IMR-90 (cell line): ENCODE measurements around the gene GCFC2. TPM values are rescaled to one million over a fixed set of nuclear protein-coding genes. Genes with fewer than 3 reads are reported as not detected.

ENCODE experiments used
- ATAC-seq: fragments of 200-7000 bp; cut with Tn5 transposase; 2 replicates; pipeline ENCODE4 v1.9.1; 2020; ENCODE audit warnings: low read depth, mild to moderate bottlenecking, moderate library complexity
- BruUV-seq: library from RNA; stranded (reverse); fragments of 400-500 nt; replicated peaks from 2 replicates; lab custom pipeline; 2021; lab: Mats Ljungman, UMichigan
- CTCF ChIA-PET: fragments of 300-600 bp; formaldehyde crosslinking; extraction: SDS; loops from one replicate; lab custom pipeline; 2021; ENCODE audit warnings: antibody characterized with exemption; lab: Yijun Ruan, JAX
- POLR2A ChIA-PET: fragments of 300-600 bp; sonication (Branson Sonifier 250); formaldehyde crosslinking; loops from one replicate; lab custom pipeline; 2022; ENCODE audit warnings: antibody characterized with exemption; ENCODE audit not compliant: unreplicated experiment; lab: Charles Lee
- DNase-seq: peaks from one replicate; pipeline ENCODE4 v3.0.0; 2013
- H2AFZ ChIP-seq: replicated peaks from 2 replicates; pipeline ENCODE3; 2013; ENCODE audit warnings: low read length, mild to moderate bottlenecking; ENCODE audit not compliant: poor library complexity
- H2AK5ac ChIP-seq: 2 replicates; pipeline ENCODE4 v1.6.1; 2013; ENCODE audit warnings: low read depth, low read length, inconsistent platforms
- H2AK9ac ChIP-seq: replicated peaks from 2 replicates; pipeline ENCODE3; 2013; ENCODE audit warnings: mild to moderate bottlenecking, low read depth, low read length, moderate library complexity; ENCODE audit not compliant: poor library complexity
- H2BK120ac ChIP-seq: 2 replicates; pipeline ENCODE4 v1.6.1; 2013; ENCODE audit warnings: low read depth, low read length, inconsistent platforms
- H2BK15ac ChIP-seq: 3 replicates; pipeline ENCODE4 v1.6.1; 2013; ENCODE audit warnings: low read depth, low read length, inconsistent platforms
- H2BK20ac ChIP-seq: 2 replicates; pipeline ENCODE4 v1.6.1; 2013; ENCODE audit warnings: low read depth, mild to moderate bottlenecking, inconsistent platforms, low read length, moderate library complexity
- H2BK5ac ChIP-seq: 2 replicates; pipeline ENCODE4 v1.6.1; 2013; ENCODE audit warnings: mild to moderate bottlenecking, low read depth, low read length, inconsistent platforms; ENCODE audit not compliant: poor library complexity, severe bottlenecking
- H3K14ac ChIP-seq: replicated peaks from 2 replicates; pipeline ENCODE4 v1.6.1; 2013; ENCODE audit warnings: low read depth, low read length, inconsistent platforms
- H3K18ac ChIP-seq: 2 replicates; pipeline ENCODE4 v1.6.1; 2013; ENCODE audit warnings: low read depth, low read length, control low read depth
- H3K23ac ChIP-seq: 2 replicates; pipeline ENCODE4 v1.6.1; 2013; ENCODE audit warnings: low read depth, low read length, inconsistent platforms
- H3K27ac ChIP-seq: 2 replicates; pipeline ENCODE4 v1.5.1; 2013; ENCODE audit warnings: mild to moderate bottlenecking, control low read depth, low read length; ENCODE audit not compliant: insufficient read depth
- H3K27me3 ChIP-seq: 2 replicates; pipeline ENCODE4 v1.6.1; 2013; ENCODE audit warnings: low read length; ENCODE audit not compliant: control insufficient read depth, insufficient read depth
- H3K36me3 ChIP-seq: 2 replicates; pipeline ENCODE4 v1.6.1; 2013; ENCODE audit warnings: low read length, mixed read lengths; ENCODE audit not compliant: control insufficient read depth, insufficient read depth
- H3K4ac ChIP-seq: 2 replicates; pipeline ENCODE4 v1.6.1; 2013; ENCODE audit warnings: low read depth, low read length, inconsistent platforms
- H3K4me1 ChIP-seq: 2 replicates; pipeline ENCODE4 v1.6.1; 2013; ENCODE audit warnings: low read length, mixed read lengths; ENCODE audit not compliant: control insufficient read depth, insufficient read depth
- H3K4me2 ChIP-seq: 2 replicates; pipeline ENCODE4 v1.6.1; 2013; ENCODE audit warnings: low read depth, mild to moderate bottlenecking, control low read depth, low read length, moderate library complexity
- H3K4me3 ChIP-seq: 2 replicates; pipeline ENCODE4 v1.5.1; 2013; ENCODE audit warnings: low read depth, mild to moderate bottlenecking, control low read depth, low read length, moderate library complexity; ENCODE audit not compliant: insufficient read depth
- H3K56ac ChIP-seq: 2 replicates; pipeline ENCODE4 v1.6.1; 2013; ENCODE audit warnings: low read length, inconsistent platforms; ENCODE audit not compliant: insufficient read depth; ENCODE audit errors: extremely low read depth
- H3K79me1 ChIP-seq, 2 experiments: 2 replicates each; pipeline ENCODE4 v1.6.1; 2013; ENCODE audit warnings: low read length in 2 of 2, inconsistent platforms in 1 of 2, low read depth in 1 of 2
- H3K9ac ChIP-seq: 2 replicates; pipeline ENCODE4 v1.6.1; 2013; ENCODE audit warnings: low read depth, low read length, control low read depth
- H3K9me1 ChIP-seq: 2 replicates; pipeline ENCODE4 v1.6.1; 2013; ENCODE audit warnings: low read length, inconsistent platforms; ENCODE audit not compliant: insufficient read depth
- H3K9me3 ChIP-seq: 2 replicates; pipeline ENCODE4 v1.6.1; 2013; ENCODE audit warnings: low read length; ENCODE audit not compliant: control insufficient read depth, insufficient read depth
- H4K20me1 ChIP-seq: 2 replicates; pipeline ENCODE4 v1.6.1; 2013; ENCODE audit warnings: low read length, inconsistent platforms; ENCODE audit not compliant: insufficient read depth
- H4K5ac ChIP-seq: 2 replicates; pipeline ENCODE4 v1.6.1; 2013; ENCODE audit warnings: mild to moderate bottlenecking, low read depth, low read length, control low read depth
- H4K8ac ChIP-seq, 2 experiments: 2 replicates each; pipeline ENCODE4 v1.6.1; 2013; ENCODE audit warnings: low read depth in 2 of 2, low read length in 2 of 2, control low read depth in 1 of 2, inconsistent platforms in 1 of 2
- H4K91ac ChIP-seq: 2 replicates; pipeline ENCODE4 v1.6.1; 2013; ENCODE audit warnings: low read depth, low read length, inconsistent platforms; ENCODE audit not compliant: insufficient read depth
- BHLHE40 ChIP-seq: fragments of 150-350 bp; IDR thresholded peaks from 2 replicates; pipeline ENCODE4 v1.6.1; 2016; ENCODE audit warnings: mild to moderate bottlenecking, low read depth, low read length
- CEBPB ChIP-seq: IDR thresholded peaks from 2 replicates; pipeline ENCODE4 v1.6.1; 2012; ENCODE audit warnings: low read depth, low read length, improper control_type of control experiment
- CHD1 ChIP-seq: IDR thresholded peaks from 2 replicates; pipeline ENCODE4 v1.6.1; 2012; ENCODE audit warnings: low read depth, low read length, improper control_type of control experiment
- CTCF ChIP-seq: conservative IDR thresholded peaks from 2 replicates; pipeline ENCODE4 v1.5.1; 2012; ENCODE audit warnings: mild to moderate bottlenecking, low read depth, low read length, improper control_type of control experiment
- FOS ChIP-seq: fragments of 150-350 bp; IDR thresholded peaks from 2 replicates; pipeline ENCODE4 v1.6.1; 2016; ENCODE audit warnings: low read depth, low read length
- MAZ ChIP-seq: IDR thresholded peaks from 2 replicates; pipeline ENCODE4 v1.6.1; 2012; ENCODE audit warnings: low read depth, mild to moderate bottlenecking, low read length, improper control_type of control experiment, moderate library complexity, borderline replicate concordance
- NFE2L2 ChIP-seq: fragments of 150-350 bp; IDR thresholded peaks from 2 replicates; pipeline ENCODE4 v1.6.1; 2016; ENCODE audit warnings: low read depth, mild to moderate bottlenecking, low read length
- POLR2A ChIP-seq: IDR thresholded peaks from 2 replicates; pipeline ENCODE4 v1.6.1; 2012; ENCODE audit warnings: mild to moderate bottlenecking, low read depth, low read length
- RAD21 ChIP-seq: IDR thresholded peaks from 2 replicates; pipeline ENCODE4 v1.6.1; 2012; ENCODE audit warnings: low read length, improper control_type of control experiment
- RCOR1 ChIP-seq: IDR thresholded peaks from 2 replicates; pipeline ENCODE4 v1.6.1; 2012; ENCODE audit warnings: mild to moderate bottlenecking, low read length, improper control_type of control experiment; ENCODE audit not compliant: insufficient replicate concordance
- RFX5 ChIP-seq: IDR thresholded peaks from 2 replicates; pipeline ENCODE4 v1.8.0; 2012; ENCODE audit warnings: low read depth, mild to moderate bottlenecking, low read length, moderate library complexity
- SMC3 ChIP-seq: fragments of 150-350 bp; IDR thresholded peaks from 2 replicates; pipeline ENCODE4 v1.6.1; 2016; ENCODE audit warnings: low read depth, mild to moderate bottlenecking, antibody characterized with exemption, low read length, moderate library complexity
- USF2 ChIP-seq: fragments of 150-350 bp; IDR thresholded peaks from 2 replicates; pipeline ENCODE4 v1.6.1; 2017; ENCODE audit warnings: mild to moderate bottlenecking, antibody characterized with exemption, low read length, low read depth
- WGBS, 2 experiments: methylation state at CpG; one replicate each; pipeline versions ENCODE4 v1.1.5 to v1.1.7; 2013; ENCODE audit warnings: missing lambda C conversion rate in 2 of 2; ENCODE audit not compliant: insufficient read length in 1 of 2; ENCODE audit errors: extremely low coverage in 2 of 2; 5-methylcytosine and 5-hydroxymethylcytosine counted together
- dilution Hi-C: fragments of 300-500 bp; cut with HindIII; formaldehyde crosslinking; loops from one replicate; pipeline ENCODE4 v1.14.3; 2018; ENCODE audit warnings: low sequenced_read_pairs; ENCODE audit not compliant: unreplicated experiment
- in situ Hi-C: fragments of 300-500 bp; cut with MboI; formaldehyde crosslinking; loops from 3 replicates; pipeline ENCODE4 v1.14.3; 2019; ENCODE audit warnings: low sequenced_read_pairs, inconsistent platforms, mixed read lengths
- intact Hi-C: fragments of 100-400 bp; cut with micrococcal nuclease; formaldehyde crosslinking; loops from 2 replicates; pipeline ENCODE4 v1.10.0; 2022
- polyA plus RNA-seq, 3 experiments: library from polyadenylated mRNA; depleted of rRNA; stranded (reverse); fragments of >200 nt; gene quantifications; 2 replicates each; pipeline ENCODE4 v1.2.3, GENCODE V29; 2012; ENCODE audit warnings: low replicate concordance in 1 of 3
- total RNA-seq: library from RNA; depleted of rRNA; stranded (reverse); fragments of >200 nt; gene quantifications from 2 replicates; pipeline ENCODE4 v1.2.3, GENCODE V29; 2012

GCFC2 gene
- total and polyA plus RNA-seq, 2 of the 4 experiments (the other 2 are of a cell fraction): 6.4 to 10.0 TPM

DNA sequence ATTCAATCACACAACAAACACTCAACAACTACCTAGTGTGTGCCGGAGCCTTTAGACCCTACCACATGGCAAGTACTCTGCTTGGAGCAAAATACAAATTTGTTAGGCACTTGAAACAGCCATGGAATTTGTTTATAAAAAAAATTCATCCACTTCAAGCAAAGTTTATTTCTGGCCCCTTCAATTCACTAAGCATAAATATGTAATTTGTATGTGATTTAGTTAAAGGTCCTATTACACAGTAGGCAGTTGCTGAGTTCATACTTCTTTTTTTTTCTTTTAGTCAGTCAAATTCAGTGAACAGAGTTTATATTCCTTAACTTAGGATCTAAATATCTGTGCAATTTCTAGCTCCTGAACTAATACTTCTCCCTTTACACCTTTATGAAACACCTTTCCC, 22.5 kb downstream of the GCFC2 start:
- ATAC-seq (peak; percentile 56), DNase-seq (no peak)
- Histone ChIP-seq H4K8ac (no peak overlapping the region), H3K18ac (no peak overlapping the region), H2AFZ (no peak overlapping the region), H4K20me1 (no peaks in the 10 kb centered on the region), H2BK5ac (no peak overlapping the region), H3K4me2 (no peak overlapping the region), H3K27ac (no peak overlapping the region), H4K91ac (no peak overlapping the region), H3K9ac (no peak overlapping the region), H3K27me3 (no peaks in the 10 kb centered on the region), H2AK9ac (no peak overlapping the region), H2BK20ac (no peak overlapping the region), H2BK120ac (no peak overlapping the region), H3K23ac (no peak overlapping the region; the same call in 1 of the 2 replicates), H3K4me1 (no peaks in the 10 kb centered on the region), H2AK5ac (no peak overlapping the region), H4K5ac (no peak overlapping the region), H3K14ac (no peak overlapping the region), H2BK15ac (no peak overlapping the region), H3K4me3 (no peak overlapping the region), H3K79me1 (no peaks in the 10 kb centered on the region), H3K36me3 (peaks cover 4% of the 10 kb centered on the region; the same call in 1 of the 2 replicates), H3K56ac (no peak overlapping the region), H3K9me3 (no peaks in the 10 kb centered on the region), H3K4ac (no peak overlapping the region), H3K9me1 (no peaks in the 10 kb centered on the region)
- WGBS, 2 experiments: no CpG with 5 or more reads among the region's 1 CpG
- no TSS peak for BruUV-seq
- ChIA-PET CTCF (interaction anchor here (2.1 kb wide), 1 partner anchor 47 kb away, joined by 8 read pairs; no protein-coding TSS in a partner anchor), POLR2A (no interaction called here)
- in situ Hi-C loops (no loop called here), intact Hi-C loops (no loop called here), dilution Hi-C loops (no loop called here)
- TF ChIP-seq POLR2A: no peak
- TF ChIP-seq CEBPB: no peak
- no peak for TF ChIP-seq CHD1
- no peak for TF ChIP-seq BHLHE40
- TF ChIP-seq FOS: no peak
- TF ChIP-seq USF2: no peak
- no peak for TF ChIP-seq RAD21
- no peak for TF ChIP-seq SMC3
- TF ChIP-seq RFX5: no peak
- TF ChIP-seq MAZ: no peak
- no peak for TF ChIP-seq CTCF
- TF ChIP-seq NFE2L2: no peak
- no peak for TF ChIP-seq RCOR1
